Panc1 (cell line): Measurements from ENCODE around the gene COX7C. TPM values are rescaled to one million over a fixed set of nuclear protein-coding genes. Genes with fewer than 3 reads are reported as not detected.

ENCODE experiments used
- ATAC-seq: fragments of 200-7000 bp; cut with Tn5 transposase; 2 replicates; pipeline ENCODE4 v1.9.1; 2020; ENCODE audit warnings: mild to moderate bottlenecking, moderate library complexity
- BruUV-seq: library from RNA; stranded (reverse); fragments of 400-500 nt; replicated peaks from 2 replicates; lab custom pipeline; 2021; lab: Mats Ljungman, UMichigan
- CTCF ChIA-PET: fragments of 300-600 bp; sonication (Branson Sonifier 250); formaldehyde crosslinking; loops from one replicate; lab custom pipeline; 2022; ENCODE audit warnings: antibody characterized with exemption; lab: Charles Lee
- POLR2A ChIA-PET: fragments of 300-600 bp; sonication (Branson Sonifier 250); formaldehyde crosslinking; loops from one replicate; lab custom pipeline; 2022; ENCODE audit warnings: antibody characterized with exemption; lab: Charles Lee
- DNase-seq: peaks from one replicate; pipeline ENCODE4 v3.0.0-alpha.2; 2010; ENCODE audit warnings: low read depth, low spot score
- H3K27ac ChIP-seq: 2 replicates; pipeline ENCODE4 v1.5.1; 2011; ENCODE audit warnings: mild to moderate bottlenecking, low read length, inconsistent platforms
- H3K27me3 ChIP-seq: fragments of 200-500 bp; sonication (Bioruptor generic); 2 replicates; pipeline ENCODE4 v1.6.0; 2014; ENCODE audit warnings: low read length, inconsistent platforms; ENCODE audit not compliant: control insufficient read depth, insufficient read depth
- H3K36me3 ChIP-seq: fragments of 200-500 bp; sonication (Bioruptor generic); 2 replicates; pipeline ENCODE4 v1.5.1; 2014; ENCODE audit warnings: inconsistent platforms, mild to moderate bottlenecking, low read length, moderate library complexity; ENCODE audit not compliant: control insufficient read depth, insufficient read depth
- H3K4me1 ChIP-seq: 2 replicates; pipeline ENCODE4 v1.5.1; 2011; ENCODE audit warnings: inconsistent platforms, mild to moderate bottlenecking, low read length, moderate library complexity; ENCODE audit not compliant: control insufficient read depth, insufficient read depth
- H3K4me3 ChIP-seq, 2 experiments: 2 replicates each; pipeline ENCODE4 v1.5.1; 2011 to 2012; ENCODE audit warnings: low read depth in 2 of 2, low read length in 2 of 2, mild to moderate bottlenecking in 2 of 2, inconsistent platforms in 1 of 2, moderate library complexity in 1 of 2
- H3K9me3 ChIP-seq: fragments of 200-500 bp; sonication (Bioruptor generic); 2 replicates; pipeline ENCODE4 v1.5.1; 2014; ENCODE audit warnings: low read depth, mild to moderate bottlenecking, inconsistent platforms, low read length, moderate library complexity; ENCODE audit not compliant: control insufficient read depth, insufficient read depth
- CTCF ChIP-seq: fragments of 450-650 bp; IDR thresholded peaks from 2 replicates; pipeline ENCODE4 v1.5.1; 2017; ENCODE audit warnings: mild to moderate bottlenecking
- POLR2AphosphoS5 ChIP-seq: IDR thresholded peaks from 2 replicates; pipeline ENCODE4 v1.6.1; 2012; ENCODE audit warnings: mild to moderate bottlenecking, low read depth, low read length, moderate library complexity
- REST ChIP-seq, 2 experiments: IDR thresholded peaks; 2 replicates each; pipeline ENCODE4 v1.6.1; 2011 to 2012; ENCODE audit warnings: low read depth in 2 of 2, control low read depth in 1 of 2, low read length in 1 of 2, mild to moderate bottlenecking in 1 of 2, moderate library complexity in 1 of 2; ENCODE audit not compliant: insufficient read depth in 1 of 2
- SIN3A ChIP-seq: IDR thresholded peaks from 2 replicates; pipeline ENCODE4 v1.6.1; 2012; ENCODE audit warnings: low read depth, mild to moderate bottlenecking, low read length, moderate library complexity, borderline replicate concordance; ENCODE audit not compliant: insufficient read depth
- TCF7L2 ChIP-seq: IDR thresholded peaks from 2 replicates; pipeline ENCODE4 v1.6.1; 2011; ENCODE audit warnings: mild to moderate bottlenecking, low read depth, low read length, inconsistent platforms
- in situ Hi-C: cut with HindIII; loops from 2 replicates; pipeline ENCODE4 v1.10.0; 2016; ENCODE audit warnings: low sequenced_read_pairs, low pct_unique_long_range_greater_than_20kb
- intact Hi-C: fragments of 100-400 bp; cut with micrococcal nuclease; formaldehyde crosslinking; loops from one replicate; pipeline ENCODE4 v1.10.0; 2022; ENCODE audit not compliant: unreplicated experiment
- total RNA-seq: library from RNA; stranded (reverse); gene quantifications from one replicate; pipeline ENCODE4 v1.2.1, GENCODE V29; 2021; ENCODE audit not compliant: unreplicated experiment

COX7C gene
- total RNA-seq, 1 experiment from 2014 or later = 536 TPM

GRCh38 chr5:86617309-86617755 lies 409 bp upstream of the COX7C start:
- intact Hi-C loops = no loop called here
- BruUV-seq = no TSS peak
- ChIA-PET POLR2A (no interaction called here), CTCF (no interaction called here)
- peaks cover 5% of the 10 kb centered on the region for H3K4me1 ChIP-seq
- H3K27me3 ChIP-seq = no peaks in the 10 kb centered on the region
- in situ Hi-C loops = no loop called here
- H3K4me3 ChIP-seq = peak overlapping the region; percentile 79 to 99; a peak in 3 of 4 replicates
- peaks cover 29% of the 10 kb centered on the region for H3K36me3 ChIP-seq
- H3K9me3 ChIP-seq = no peaks in the 10 kb centered on the region
- DNase-seq (no peak), ATAC-seq (no peak)
- peak overlapping the region; percentile 95 for H3K27ac ChIP-seq
- TF ChIP-seq TCF7L2 (no peak), SIN3A (no peak), CTCF (no peak), REST (IDR thresholded peaks at IDR 0.05; ENCODE audit: insufficient read depth in 1 of 2, low read depth in 2 of 2, low read length in 1 of 2) (no peak), POLR2AphosphoS5 (no peak)

GRCh38 chr5:86623785-86624483 lies 6.2 kb downstream of the COX7C start:
- CTCF ChIA-PET = no interaction called here
- TF ChIP-seq REST (IDR thresholded peaks at IDR 0.05; ENCODE audit: insufficient read depth in 1 of 2, low read depth in 2 of 2, low read length in 1 of 2) (no peak), TCF7L2 (no peak), SIN3A (no peak), CTCF (no peak), POLR2AphosphoS5 (no peak)
- no peak overlapping the region for H3K4me3 ChIP-seq
- H3K27ac ChIP-seq = no peak overlapping the region
- DNase-seq (no peak), ATAC-seq (peak; percentile 53; the same call in 1 of the 2 replicates)
- peaks cover 23% of the 10 kb centered on the region for H3K36me3 ChIP-seq
- H3K9me3 ChIP-seq = no peaks in the 10 kb centered on the region
- no peaks in the 10 kb centered on the region for H3K27me3 ChIP-seq
- intact Hi-C loops = no loop called here
- peaks cover 5% of the 10 kb centered on the region for H3K4me1 ChIP-seq
- in situ Hi-C loops = no loop called here
- no TSS peak for BruUV-seq
- POLR2A ChIA-PET = no interaction called here
